GM19455 (cell line): ENCODE results near the gene RIC8A.
"Not testable (repeated sequence)": the region's sequence is repeated elsewhere in the genome, so short reads cannot be mapped to it uniquely, and the experiment has no call there.

ENCODE experiments used
- ATAC-seq: cut with Tn5 transposase; IDR thresholded peaks from one replicate; pipeline ENCODE4 v1.9.1; 2021; ENCODE audit not compliant: unreplicated experiment

The RIC8A gene

GRCh38 chr11:207208-207862 is at the start of gene RIC8A, which contains the start of gene BET1L:
TSS of gene RIC8A (plus strand) at chr11:207708. CDS start at chr11:208855, 1,147 bp downstream.
TSS of gene BET1L (minus strand) at chr11:207399. CDS start at chr11:207321, 78 bp downstream.
- ATAC-seq, result peak; percentile 79

GRCh38 chr11:180242-180641 is 27.3 kb upstream of the RIC8A start:
- ATAC-seq, result not testable (repeated sequence)

GRCh38 chr11:189200-189783 is 18.2 kb upstream of the RIC8A start:
- peak; percentile 21 for ATAC-seq

- ATAC-seq, result peak; percentile 78
Observed at GRCh38 chr11:189843-190311, 17.6 kb upstream of the RIC8A start.

GRCh38 chr11:190546-190945 is 17.0 kb upstream of the RIC8A start:
- not testable (repeated sequence) for ATAC-seq

- ATAC-seq, result not testable (repeated sequence)
Observed at GRCh38 chr11:191490-192478, 15.7 kb upstream of the RIC8A start.

- not testable (repeated sequence) for ATAC-seq
Observed at GRCh38 chr11:192674-193128, 14.8 kb upstream of the RIC8A start, which contains the start of gene SCGB1C1. TSS of gene SCGB1C1 (plus strand) at chr11:193078. CDS start at chr11:193100, 22 bp downstream.

GRCh38 chr11:193481-193880 is 14.0 kb upstream of the RIC8A start:
- not testable (repeated sequence) for ATAC-seq

GRCh38 chr11:196786-197731 is 10.4 kb upstream of the RIC8A start:
- ATAC-seq, result no peak

GRCh38 chr11:197741-198235 is 9.7 kb upstream of the RIC8A start:
- no peak for ATAC-seq

GRCh38 chr11:198236-198806 is 9.2 kb upstream of the RIC8A start:
- no peak for ATAC-seq

GRCh38 chr11:199004-199581 is 8.4 kb upstream of the RIC8A start:
- no peak for ATAC-seq

- no peak for ATAC-seq
Observed at GRCh38 chr11:199782-200181, 7.7 kb upstream of the RIC8A start.

GRCh38 chr11:200224-201003 is 7.1 kb upstream of the RIC8A start:
- no peak for ATAC-seq

- no peak for ATAC-seq
Observed at GRCh38 chr11:201966-202365, 5.5 kb upstream of the RIC8A start.

- ATAC-seq, result no peak
Observed at GRCh38 chr11:202490-202889, 5.0 kb upstream of the RIC8A start.

GRCh38 chr11:203056-203944 is 4.2 kb upstream of the RIC8A start:
- ATAC-seq, result no peak
